ENCODE results near the gene POU2AF3.

Gene POU2AF3

GRCh38 chr11:111349191-111349695 is 50.9 kb downstream of the POU2AF3 start:
- no peak for TF ChIP-seq ZFX (IDR thresholded peaks at IDR 0.05)
- TF ChIP-seq CTCF (conservative IDR thresholded peaks at IDR 0.05), result no peak
- no peak overlapping the region for H3K27ac ChIP-seq

GRCh38 chr11:111350811-111351210 is 52.5 kb downstream of the POU2AF3 start:
- TF ChIP-seq CTCF (conservative IDR thresholded peaks at IDR 0.05) (no peak), ZFX (IDR thresholded peaks at IDR 0.05) (no peak)
- H3K27ac ChIP-seq, result no peak overlapping the region

- no peak overlapping the region for H3K27ac ChIP-seq
- TF ChIP-seq ZFX (IDR thresholded peaks at IDR 0.05) (no peak), CTCF (conservative IDR thresholded peaks at IDR 0.05) (no peak)
Measured at GRCh38 chr11:111351374-111352055, 53.2 kb downstream of the POU2AF3 start.

GRCh38 chr11:111352231-111352746 is 53.9 kb downstream of the POU2AF3 start:
- no peak overlapping the region for H3K27ac ChIP-seq
- TF ChIP-seq CTCF (conservative IDR thresholded peaks at IDR 0.05) (no peak), ZFX (IDR thresholded peaks at IDR 0.05) (no peak)

- TF ChIP-seq CTCF (conservative IDR thresholded peaks at IDR 0.05), result no peak
- no peak for TF ChIP-seq ZFX (IDR thresholded peaks at IDR 0.05)
- no peak overlapping the region for H3K27ac ChIP-seq
Measured at GRCh38 chr11:111352935-111353710, 54.8 kb downstream of the POU2AF3 start.

- no peak overlapping the region for H3K27ac ChIP-seq
- TF ChIP-seq ZFX (IDR thresholded peaks at IDR 0.05), result no peak
- TF ChIP-seq CTCF (conservative IDR thresholded peaks at IDR 0.05), result no peak
Measured at GRCh38 chr11:111353776-111354600, 55.6 kb downstream of the POU2AF3 start.
